H9 (cell line): ENCODE results near the gene RPRD1B. TPM values are rescaled to one million over a fixed set of nuclear protein-coding genes. Genes with fewer than 3 reads are reported as not detected.

Experiments
- DNase-seq: peaks from one replicate; pipeline ENCODE4 v3.0.0-alpha.2; 2017
- H2AFZ ChIP-seq: one replicate; pipeline ENCODE4 v1.6.1; 2013; ENCODE audit warnings: mild to moderate bottlenecking, low read length, control low read depth, moderate library complexity
- H2AK5ac ChIP-seq: 2 replicates; pipeline ENCODE4 v1.6.1; 2013; ENCODE audit warnings: low read length, control low read depth, mixed read lengths; ENCODE audit not compliant: insufficient read length
- H2BK120ac ChIP-seq: one replicate; pipeline ENCODE4 v1.6.1; 2013; ENCODE audit warnings: low read depth, mild to moderate bottlenecking, low read length, control low read depth, inconsistent platforms; ENCODE audit not compliant: poor library complexity, severe bottlenecking
- H2BK12ac ChIP-seq: 2 replicates; pipeline ENCODE4 v1.6.1; 2013; ENCODE audit warnings: low read length, control low read depth, mixed read lengths, low read depth; ENCODE audit not compliant: insufficient read length
- H2BK15ac ChIP-seq: 2 replicates; pipeline ENCODE4 v1.6.1; 2013; ENCODE audit warnings: low read depth, low read length, control low read depth
- H2BK20ac ChIP-seq: one replicate; pipeline ENCODE4 v1.6.1; 2013; ENCODE audit warnings: low read depth, mild to moderate bottlenecking, low read length, control low read depth, inconsistent platforms; ENCODE audit not compliant: poor library complexity, severe bottlenecking
- H2BK5ac ChIP-seq: 2 replicates; pipeline ENCODE4 v1.6.1; 2013; ENCODE audit warnings: low read length, control low read depth, mixed read lengths; ENCODE audit not compliant: insufficient read length
- H3K14ac ChIP-seq: 2 replicates; pipeline ENCODE4 v1.6.1; 2013; ENCODE audit warnings: low read length, control low read depth; ENCODE audit not compliant: insufficient read depth
- H3K18ac ChIP-seq: 2 replicates; pipeline ENCODE4 v1.6.1; 2013; ENCODE audit warnings: low read depth, mild to moderate bottlenecking, mixed read lengths, low read length, control low read depth; ENCODE audit not compliant: insufficient read length
- H3K23ac ChIP-seq: 2 replicates; pipeline ENCODE4 v1.6.1; 2013; ENCODE audit warnings: low read length, control low read depth, mixed read lengths, low read depth; ENCODE audit not compliant: insufficient read length
- H3K23me2 ChIP-seq: 2 replicates; pipeline ENCODE4 v1.6.1; 2013; ENCODE audit warnings: low read depth, mild to moderate bottlenecking, mixed read lengths, low read length, control low read depth; ENCODE audit not compliant: insufficient read length, poor library complexity, severe bottlenecking
- H3K27ac ChIP-seq: 2 replicates; pipeline ENCODE4 v1.5.1; 2013; ENCODE audit warnings: low read length, control low read depth, mixed read lengths, low read depth; ENCODE audit not compliant: insufficient read length
- H3K27me3 ChIP-seq: 2 replicates; pipeline ENCODE4 v1.6.1; 2013; ENCODE audit warnings: low read length, control low read depth, inconsistent platforms; ENCODE audit not compliant: insufficient read depth
- H3K4ac ChIP-seq: 2 replicates; pipeline ENCODE4 v1.6.1; 2013; ENCODE audit warnings: low read depth, mild to moderate bottlenecking, control low read depth, inconsistent platforms, low read length, moderate library complexity
- H3K4me1 ChIP-seq: 2 replicates; pipeline ENCODE4 v1.6.1; 2013; ENCODE audit warnings: low read length, control low read depth, inconsistent platforms; ENCODE audit not compliant: insufficient read depth
- H3K4me2 ChIP-seq: 2 replicates; pipeline ENCODE4 v1.6.1; 2013; ENCODE audit warnings: low read length, control low read depth, mixed read lengths; ENCODE audit not compliant: insufficient read length, insufficient read depth
- H3K56ac ChIP-seq: 2 replicates; pipeline ENCODE4 v1.6.1; 2013; ENCODE audit warnings: low read depth, mild to moderate bottlenecking, mixed read lengths, low read length, control low read depth; ENCODE audit not compliant: insufficient read length
- H3K79me1 ChIP-seq: 2 replicates; pipeline ENCODE4 v1.6.1; 2013; ENCODE audit warnings: low read depth, mild to moderate bottlenecking, moderate library complexity, low read length, control low read depth, inconsistent platforms; ENCODE audit not compliant: insufficient read depth, poor library complexity, severe bottlenecking
- H3K79me2 ChIP-seq: 2 replicates; pipeline ENCODE4 v1.6.1; 2013; ENCODE audit warnings: low read length, control low read depth, inconsistent platforms; ENCODE audit not compliant: insufficient read depth
- H3K9ac ChIP-seq: 2 replicates; pipeline ENCODE4 v1.6.1; 2013; ENCODE audit warnings: low read length, control low read depth, mixed read lengths; ENCODE audit not compliant: insufficient read length; ENCODE audit errors: extremely low read depth
- H3K9me3 ChIP-seq: one replicate; pipeline ENCODE4 v1.6.1; 2013; ENCODE audit warnings: low read depth, low read length, inconsistent platforms; ENCODE audit not compliant: control insufficient read depth
- H3T11ph ChIP-seq: one replicate; pipeline ENCODE4 v1.6.1; 2013; ENCODE audit warnings: mild to moderate bottlenecking, low read length, control low read depth, inconsistent platforms
- H4K20me1 ChIP-seq: one replicate; pipeline ENCODE4 v1.6.1; 2013; ENCODE audit not compliant: control insufficient read depth, insufficient read length, insufficient read depth
- H4K5ac ChIP-seq: 2 replicates; pipeline ENCODE4 v1.6.1; 2013; ENCODE audit warnings: low read depth, mild to moderate bottlenecking, mixed read lengths, low read length, control low read depth; ENCODE audit not compliant: insufficient read length
- H4K8ac ChIP-seq: replicated peaks from 2 replicates; pipeline ENCODE4 v1.6.1; 2013; ENCODE audit warnings: low read length, control low read depth, mixed read lengths, low read depth; ENCODE audit not compliant: insufficient read length
- H4K91ac ChIP-seq: 2 replicates; pipeline ENCODE4 v1.6.1; 2013; ENCODE audit warnings: low read depth, mild to moderate bottlenecking, moderate library complexity, mixed read lengths, low read length, control low read depth; ENCODE audit not compliant: insufficient read length
- H3K27ac Mint-ChIP-seq, 3 experiments: 2 replicates in 2 of 3; 3 replicates in 1 of 3; pipeline ENCODE4 v1.8.0; 2020 to 2021; ENCODE audit warnings: mixed read lengths in 3 of 3, mild to moderate bottlenecking in 1 of 3, moderate library complexity in 1 of 3
- H3K27me3 Mint-ChIP-seq: 2 replicates; pipeline ENCODE4 v1.8.0; 2021; ENCODE audit warnings: low read depth, mild to moderate bottlenecking, moderate library complexity, mixed read lengths
- H3K36me3 Mint-ChIP-seq, 3 experiments: 2 replicates in 2 of 3; 3 replicates in 1 of 3; pipeline ENCODE4 v1.8.0; 2020 to 2021; ENCODE audit warnings: low read depth in 3 of 3, mixed read lengths in 3 of 3; ENCODE audit not compliant: insufficient read depth in 1 of 3
- H3K4me1 Mint-ChIP-seq, 2 experiments: 2 replicates each; pipeline ENCODE4 v1.8.0; 2020; ENCODE audit warnings: mixed read lengths in 2 of 2
- H3K4me3 Mint-ChIP-seq, 2 experiments: 2 replicates in 1 of 2; 3 replicates in 1 of 2; pipeline ENCODE4 v1.8.0; 2020 to 2021; ENCODE audit warnings: mild to moderate bottlenecking in 2 of 2, mixed read lengths in 2 of 2, moderate library complexity in 1 of 2
- H3K9me3 Mint-ChIP-seq, 2 experiments: 2 replicates in 1 of 2; 3 replicates in 1 of 2; pipeline ENCODE4 v1.8.0; 2020; ENCODE audit warnings: mild to moderate bottlenecking in 2 of 2, mixed read lengths in 2 of 2, moderate library complexity in 1 of 2
- CTCF ChIP-seq: fragments of 200-600 bp; sonication (generic); conservative IDR thresholded peaks from 3 replicates; pipeline ENCODE4 v1.8.0; 2021; ENCODE audit warnings: antibody characterized with exemption, mild to moderate bottlenecking
- WGBS: extraction: QIAGEN DNeasy Blood & Tissue Kit; methylation state at CpG from one replicate; pipeline ENCODE4 v1.1.7; 2013; ENCODE audit warnings: missing lambda C conversion rate, low lambda C conversion rate, mixed read lengths; ENCODE audit not compliant: insufficient read length; ENCODE audit errors: extremely low coverage; 5-methylcytosine and 5-hydroxymethylcytosine counted together
- total RNA-seq: library from RNA; stranded (reverse); gene quantifications from 2 replicates; pipeline ENCODE4 v1.2.1, GENCODE V29; 2021

Gene RPRD1B
- total RNA-seq, 1 experiment from 2014 or later: 34.3 TPM

GRCh38 chr20:38011696-38012095 lies 21.9 kb upstream of the RPRD1B start:
- TF ChIP-seq CTCF: no peak
- no CpG with 5 or more reads among the region's 5 CpGs for WGBS
- Histone ChIP-seq H3K4ac (no peak overlapping the region), H3K27ac (no peak overlapping the region), H4K20me1 (no peaks in the 10 kb centered on the region), H2BK15ac (no peak overlapping the region), H3K56ac (no peak overlapping the region), H2BK5ac (no peak overlapping the region), H3K79me1 (peaks cover 3% of the 10 kb centered on the region), H3K23ac (no peak overlapping the region), H3K4me1 (no peaks in the 10 kb centered on the region), H3K4me2 (no peak overlapping the region), H3K79me2 (no peaks in the 10 kb centered on the region), H4K8ac (no peak overlapping the region), H2AK5ac (no peak overlapping the region), H2BK20ac (no peak overlapping the region), H3K9me3 (no peaks in the 10 kb centered on the region), H4K5ac (no peak overlapping the region), H3K27me3 (no peaks in the 10 kb centered on the region), H2AFZ (no peak overlapping the region), H3K9ac (no peak overlapping the region), H3K23me2 (no peaks in the 10 kb centered on the region), H3K18ac (no peak overlapping the region), H2BK120ac (no peak overlapping the region), H2BK12ac (no peak overlapping the region), H3K14ac (no peak overlapping the region), H4K91ac (no peak overlapping the region), H3T11ph (no peak overlapping the region)
- H3K9me3 Mint-ChIP-seq: no peaks in the 10 kb centered on the region
- H3K36me3 Mint-ChIP-seq: peaks cover 21 to 53% (median 46%) of the 10 kb centered on the region in 3 experiments; a peak in 6 of 7 replicates
- DNase-seq: no peak
- no peaks in the 10 kb centered on the region; a peak in 1 of 4 replicates for H3K4me1 Mint-ChIP-seq
- no peak overlapping the region for H3K27ac Mint-ChIP-seq
- no peak overlapping the region for H3K4me3 Mint-ChIP-seq
- no peaks in the 10 kb centered on the region for H3K27me3 Mint-ChIP-seq
